Measurements from ENCODE around the gene SWI5. TPM values are rescaled to one million over a fixed set of nuclear protein-coding genes. Genes with fewer than 3 reads are reported as not detected.

SWI5 gene
- total RNA-seq, 1 experiment from 2014 or later = 25.4 TPM

GRCh38 chr9:128324401-128324800 lies 48.3 kb downstream of the SWI5 start:
- no peak overlapping the region for H3K27ac ChIP-seq

DNA sequence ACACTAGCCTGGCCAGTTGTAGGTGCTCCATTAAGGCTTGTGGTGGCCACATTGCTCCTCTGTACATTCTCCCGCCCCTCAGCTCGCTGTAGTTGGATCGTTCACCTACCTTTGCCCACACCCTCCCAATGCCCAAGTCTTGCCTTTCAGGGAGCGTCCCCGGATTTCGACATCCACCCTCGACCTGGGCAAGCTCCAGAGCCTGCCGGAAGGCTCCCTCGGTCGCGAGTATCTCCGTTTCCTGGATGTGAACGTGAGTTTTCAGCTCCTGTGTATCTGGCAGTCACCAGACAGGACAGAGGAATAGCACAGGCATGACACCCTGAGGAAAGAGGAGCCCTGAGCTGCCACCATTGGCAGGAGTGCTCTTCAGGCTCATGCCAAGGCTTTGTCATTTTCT lies 49.6 kb downstream of the SWI5 start:
- Histone ChIP-seq H3K4me1 (replicated peaks) (peaks cover 10% of the 10 kb centered on the region), H3K36me3 (peaks cover 23% of the 10 kb centered on the region), H3K4me3 (no peak overlapping the region), H3K27ac (no peak overlapping the region), H3K27me3 (replicated peaks) (no peaks in the 10 kb centered on the region), H3K9me3 (replicated peaks) (no peaks in the 10 kb centered on the region)
- no peak for DNase-seq (ENCODE audit: low read depth in 1 of 2, low spot score in 2 of 2)

More at GRCh38 chr9:128324401-128324800, 48.3 kb downstream of the SWI5 start:
- Histone ChIP-seq H3K27me3 (replicated peaks) (no peaks in the 10 kb centered on the region), H3K36me3 (peaks cover 23% of the 10 kb centered on the region), H3K4me1 (replicated peaks) (peaks cover 10% of the 10 kb centered on the region), H3K9me3 (replicated peaks) (no peaks in the 10 kb centered on the region), H3K4me3 (no peak overlapping the region)
- DNase-seq (ENCODE audit: low read depth in 1 of 2, low spot score in 2 of 2) = no peak

GRCh38 chr9:128333451-128333869 lies 57.4 kb downstream of the SWI5 start:
- no peak overlapping the region for H3K4me3 ChIP-seq
- H3K36me3 ChIP-seq = no peaks in the 10 kb centered on the region; the same call in 1 of the 2 replicates
- DNase-seq (ENCODE audit: low read depth in 1 of 2, low spot score in 2 of 2) = no peak
- H3K4me1 ChIP-seq (replicated peaks) = no peaks in the 10 kb centered on the region
- H3K9me3 ChIP-seq (replicated peaks) = no peaks in the 10 kb centered on the region
- no peaks in the 10 kb centered on the region for H3K27me3 ChIP-seq (replicated peaks)
- H3K27ac ChIP-seq = no peak overlapping the region

DNA sequence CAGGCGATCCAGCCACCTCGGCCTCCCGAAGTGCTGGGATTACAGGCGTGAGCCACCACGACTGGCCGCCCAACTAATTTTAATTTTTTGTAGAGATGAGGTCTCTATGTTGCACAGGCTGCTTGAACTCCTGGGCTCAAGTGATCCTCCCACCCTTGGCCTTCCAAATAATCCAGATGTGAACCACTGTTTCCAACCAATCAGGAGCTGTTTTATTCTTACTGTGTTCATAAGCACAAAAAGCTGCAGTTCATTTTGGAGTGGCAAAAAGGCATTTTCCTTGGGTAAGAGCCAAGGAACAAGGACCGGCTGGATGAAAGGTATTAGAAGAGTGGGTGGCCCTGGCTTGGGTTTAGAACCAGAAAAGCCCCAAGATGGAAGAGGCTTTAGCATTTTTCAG lies 59.1 kb downstream of the SWI5 start:
- Histone ChIP-seq H3K9me3 (replicated peaks) (no peaks in the 10 kb centered on the region), H3K27me3 (replicated peaks) (no peaks in the 10 kb centered on the region), H3K36me3 (no peaks in the 10 kb centered on the region; the same call in 1 of the 2 replicates), H3K4me1 (replicated peaks) (peaks cover 6% of the 10 kb centered on the region; the same call in 1 of the 2 replicates), H3K4me3 (no peak overlapping the region), H3K27ac (no peak overlapping the region)
- DNase-seq (ENCODE audit: low read depth in 1 of 2, low spot score in 2 of 2) = no peak

GRCh38 chr9:128335914-128336313 lies 59.8 kb downstream of the SWI5 start:
- H3K36me3 ChIP-seq = no peaks in the 10 kb centered on the region; the same call in 1 of the 2 replicates
- no peak overlapping the region for H3K4me3 ChIP-seq
- no peaks in the 10 kb centered on the region for H3K9me3 ChIP-seq (replicated peaks)
- DNase-seq (ENCODE audit: low read depth in 1 of 2, low spot score in 2 of 2) = no peak
- no peaks in the 10 kb centered on the region for H3K27me3 ChIP-seq (replicated peaks)
- peaks cover 7% of the 10 kb centered on the region; the same call in 1 of the 2 replicates for H3K4me1 ChIP-seq (replicated peaks)
- no peak overlapping the region for H3K27ac ChIP-seq

DNA sequence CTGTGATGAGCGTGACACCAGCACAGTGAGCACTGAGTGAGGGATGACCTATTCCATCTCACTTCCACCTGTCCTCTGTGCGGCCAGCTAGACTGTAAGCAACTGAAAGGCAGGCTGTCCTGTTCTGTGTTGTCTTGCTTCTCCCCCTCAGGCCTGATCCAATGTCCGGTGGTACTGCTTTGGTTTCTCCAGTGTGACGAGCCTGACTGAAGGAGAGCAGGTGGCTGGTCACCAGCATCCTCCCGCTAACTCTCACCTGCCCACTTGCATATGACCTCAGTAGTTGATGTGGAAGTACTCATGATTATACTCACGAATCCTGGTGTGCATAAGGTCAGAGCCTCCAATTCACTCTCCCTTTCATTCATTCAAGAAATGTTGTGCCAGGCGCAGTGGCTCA lies 61.9 kb downstream of the SWI5 start:
- no peaks in the 10 kb centered on the region for H3K9me3 ChIP-seq (replicated peaks)
- DNase-seq (ENCODE audit: low read depth in 1 of 2, low spot score in 2 of 2) = no peak
- H3K27ac ChIP-seq = no peak overlapping the region
- H3K4me3 ChIP-seq = no peak overlapping the region
- H3K36me3 ChIP-seq = peaks cover 1% of the 10 kb centered on the region; the same call in 1 of the 2 replicates
- peaks cover 7% of the 10 kb centered on the region; the same call in 1 of the 2 replicates for H3K4me1 ChIP-seq (replicated peaks)
- H3K27me3 ChIP-seq (replicated peaks) = no peaks in the 10 kb centered on the region

Other genes starting within 250 kb of the SWI5 start
- 12.4 and 30.0 TPM in 2 replicates for gene NAIF1, start 209.0 kb upstream of the SWI5 start, total RNA-seq (2014; rRNA removed; shearing (Covaris generic))
- gene SLC25A25, start 208.0 kb upstream of the SWI5 start, total RNA-seq (2014; rRNA removed; shearing (Covaris generic)) = 28.7 and 30.8 TPM in 2 replicates
- 37.9 and 41.4 TPM in 2 replicates for gene PTGES2, start 148.5 kb upstream of the SWI5 start, total RNA-seq (2014; rRNA removed; shearing (Covaris generic))
- gene LCN2, start 126.8 kb upstream of the SWI5 start, total RNA-seq (2014; rRNA removed; shearing (Covaris generic)) = not detected in 2 replicates
- 96.6 and 112 TPM in 2 replicates for gene BBLN, start 116.0 kb upstream of the SWI5 start, total RNA-seq (2014; rRNA removed; shearing (Covaris generic))
- gene CIZ1, start 84.7 kb upstream of the SWI5 start, total RNA-seq (2014; rRNA removed; shearing (Covaris generic)) = 38.2 and 38.8 TPM in 2 replicates
- 2.2 and 2.5 TPM in 2 replicates for gene DNM1, start 72.9 kb upstream of the SWI5 start, total RNA-seq (2014; rRNA removed; shearing (Covaris generic))
- 76.2 and 78.6 TPM in 2 replicates for gene GOLGA2, start 269 bp upstream of the SWI5 start, total RNA-seq (2014; rRNA removed; shearing (Covaris generic))
- gene TRUB2, start 46.2 kb downstream of the SWI5 start, total RNA-seq (2014; rRNA removed; shearing (Covaris generic)) = 8.4 and 18.3 TPM in 2 replicates
- 27.8 and 36.6 TPM in 2 replicates for gene COQ4, start 46.6 kb downstream of the SWI5 start, total RNA-seq (2014; rRNA removed; shearing (Covaris generic))
- 23.3 and 26.4 TPM in 2 replicates for gene SLC27A4, start 64.3 kb downstream of the SWI5 start, total RNA-seq (2014; rRNA removed; shearing (Covaris generic))
- gene URM1, start 95.1 kb downstream of the SWI5 start, total RNA-seq (2014; rRNA removed; shearing (Covaris generic)) = 22.7 and 35.0 TPM in 2 replicates
- 24.7 and 29.9 TPM in 2 replicates for gene CERCAM, start 144.6 kb downstream of the SWI5 start, total RNA-seq (2014; rRNA removed; shearing (Covaris generic))
- gene ODF2, start 179.7 kb downstream of the SWI5 start, total RNA-seq (2014; rRNA removed; shearing (Covaris generic)) = 48.0 and 56.9 TPM in 2 replicates
- gene GLE1, start 228.4 kb downstream of the SWI5 start, total RNA-seq (2014; rRNA removed; shearing (Covaris generic)) = 31.3 and 49.3 TPM in 2 replicates

Data from SJSA1 (cell line).